DMS153 treated with DMSO at 0.1 percent for 48 hours (cell line): ENCODE measurements around the gene PRR12.
A peak's percentile ranks its signal among the peaks of the same experiment; 100 is the strongest.
"Not testable (repeated sequence)": the region's sequence is repeated elsewhere in the genome, so short reads cannot be mapped to it uniquely, and the experiment has no call there.

Experiments used
- DNase-seq: peaks from one replicate; lab custom pipeline; 2025; ENCODE audit not compliant: unreplicated experiment; lab: John Stamatoyannopoulos, UW

The PRR12 gene

GRCh38 chr19:49614096-49614833 is 23.3 kb downstream of the PRR12 start:
- DNase-seq: no peak

GRCh38 chr19:49615861-49616260 is 24.9 kb downstream of the PRR12 start:
- DNase-seq: no peak

GRCh38 chr19:49616532-49616931 is 25.6 kb downstream of the PRR12 start:
- no peak for DNase-seq

DNA sequence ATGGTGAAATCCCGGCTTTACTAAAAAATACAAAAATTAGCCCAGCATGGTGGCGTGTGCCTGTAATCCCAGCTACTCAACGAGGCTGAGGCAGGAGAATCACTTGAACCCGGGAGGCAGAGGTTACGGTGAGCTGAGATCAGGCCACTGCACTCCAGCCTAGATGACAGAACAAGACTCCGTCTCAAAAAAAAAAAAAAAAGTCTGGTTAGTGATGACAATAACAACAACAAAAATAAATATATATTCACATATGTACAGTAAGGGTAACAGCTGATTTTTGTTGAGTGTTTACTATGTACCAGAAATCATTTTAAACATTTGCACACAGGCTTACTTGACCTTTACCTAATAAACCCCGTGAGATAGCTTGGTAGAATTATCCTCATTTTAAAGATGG is 26.0 kb downstream of the PRR12 start:
- DNase-seq: no peak

- DNase-seq: not testable (repeated sequence)
Observed at GRCh38 chr19:49617860-49618259, 26.9 kb downstream of the PRR12 start.

- DNase-seq: no peak
Observed at GRCh38 chr19:49624967-49625910, 34.3 kb downstream of the PRR12 start.

GRCh38 chr19:49626226-49626625 is 35.2 kb downstream of the PRR12 start:
- DNase-seq: no peak

DNA sequence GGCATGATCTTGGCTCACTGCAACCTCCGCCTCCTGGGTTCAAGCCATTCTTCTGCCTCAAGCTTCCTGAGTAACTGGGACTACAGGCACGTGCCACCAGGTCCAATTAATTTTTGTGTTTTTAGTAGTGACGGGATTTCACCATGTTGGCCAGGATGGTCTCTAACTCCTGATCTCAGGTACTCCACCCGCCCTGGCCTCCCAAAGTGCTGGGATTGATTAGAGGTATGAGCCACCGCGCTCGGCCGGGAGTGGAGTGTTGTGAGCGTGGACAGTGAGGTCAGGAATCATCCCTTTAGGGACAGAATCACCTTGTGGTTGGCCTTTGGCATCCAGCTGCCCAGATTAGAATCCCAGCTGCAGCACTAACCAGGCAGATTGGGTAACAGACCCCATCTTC is 38.7 kb downstream of the PRR12 start:
- no peak for DNase-seq

GRCh38 chr19:49631014-49631588 is 40.1 kb downstream of the PRR12 start:
- DNase-seq: no peak

DNA sequence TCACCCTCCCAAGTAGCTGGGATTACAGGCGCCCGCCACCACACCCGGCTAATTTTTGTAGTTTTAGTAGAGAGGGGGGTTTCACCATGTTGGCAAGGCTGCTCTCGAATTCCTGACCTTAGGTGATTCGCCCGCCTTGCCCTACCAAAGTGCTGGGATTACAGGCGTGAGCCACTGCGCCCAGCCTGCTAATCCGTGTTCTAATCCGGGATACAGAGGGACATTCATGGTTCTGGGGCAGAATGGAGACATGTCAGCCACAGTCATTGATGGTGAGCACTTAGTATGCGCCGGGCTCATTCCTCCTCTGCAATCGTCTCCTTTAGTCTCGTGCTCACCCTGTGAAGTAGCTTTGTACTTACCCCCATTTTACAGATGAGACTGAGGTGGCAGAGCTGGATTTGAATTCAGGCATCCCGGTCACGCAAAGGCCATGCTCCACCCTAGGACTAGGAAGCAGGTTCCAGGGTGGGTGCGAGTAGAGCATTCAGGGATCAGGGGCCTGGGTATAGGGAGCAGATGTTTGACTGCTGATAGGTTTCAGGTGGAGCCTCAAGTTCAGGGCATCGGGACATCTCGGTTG is 40.7 kb downstream of the PRR12 start:
- no peak for DNase-seq

GRCh38 chr19:49632576-49632975 is 41.6 kb downstream of the PRR12 start:
- DNase-seq: no peak

- DNase-seq: not testable (repeated sequence)
Observed at GRCh38 chr19:49633273-49633672, 42.3 kb downstream of the PRR12 start.

DNA sequence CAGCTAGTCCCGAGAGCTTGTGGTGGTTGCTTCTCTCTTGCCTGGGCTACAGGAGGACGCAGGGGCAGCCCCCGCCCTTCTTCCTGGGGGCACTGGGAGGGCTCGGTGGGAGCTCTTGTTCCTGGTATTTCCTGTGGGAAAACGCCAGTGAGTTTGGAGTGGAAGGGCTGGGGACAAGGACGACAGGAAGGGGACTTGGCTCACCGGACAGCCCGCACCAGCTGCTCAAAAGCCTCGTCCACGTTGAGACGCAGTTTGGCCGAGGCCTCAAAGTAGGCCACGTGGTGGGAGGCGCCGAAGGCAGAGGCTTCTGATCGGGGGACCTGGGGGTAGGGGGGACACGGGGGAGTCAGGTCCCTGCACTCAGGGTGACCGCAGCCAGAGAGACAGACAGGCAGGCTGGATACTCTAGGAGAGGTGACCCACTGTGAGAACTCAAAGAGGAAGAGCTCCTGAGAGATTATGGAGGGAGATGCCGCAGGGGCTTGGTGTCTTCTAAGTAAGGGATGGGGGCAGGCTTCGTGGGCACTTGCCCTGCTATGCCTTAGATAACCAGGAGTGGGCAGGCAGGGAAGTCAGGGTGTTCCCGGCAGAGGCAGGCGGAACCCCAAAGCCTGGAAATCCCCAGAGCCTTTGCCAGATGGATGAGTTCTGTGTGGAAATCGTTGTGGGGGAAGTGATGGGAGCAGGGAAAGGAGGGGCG is 44.7 kb downstream of the PRR12 start:
- DNase-seq: no peak

DNA sequence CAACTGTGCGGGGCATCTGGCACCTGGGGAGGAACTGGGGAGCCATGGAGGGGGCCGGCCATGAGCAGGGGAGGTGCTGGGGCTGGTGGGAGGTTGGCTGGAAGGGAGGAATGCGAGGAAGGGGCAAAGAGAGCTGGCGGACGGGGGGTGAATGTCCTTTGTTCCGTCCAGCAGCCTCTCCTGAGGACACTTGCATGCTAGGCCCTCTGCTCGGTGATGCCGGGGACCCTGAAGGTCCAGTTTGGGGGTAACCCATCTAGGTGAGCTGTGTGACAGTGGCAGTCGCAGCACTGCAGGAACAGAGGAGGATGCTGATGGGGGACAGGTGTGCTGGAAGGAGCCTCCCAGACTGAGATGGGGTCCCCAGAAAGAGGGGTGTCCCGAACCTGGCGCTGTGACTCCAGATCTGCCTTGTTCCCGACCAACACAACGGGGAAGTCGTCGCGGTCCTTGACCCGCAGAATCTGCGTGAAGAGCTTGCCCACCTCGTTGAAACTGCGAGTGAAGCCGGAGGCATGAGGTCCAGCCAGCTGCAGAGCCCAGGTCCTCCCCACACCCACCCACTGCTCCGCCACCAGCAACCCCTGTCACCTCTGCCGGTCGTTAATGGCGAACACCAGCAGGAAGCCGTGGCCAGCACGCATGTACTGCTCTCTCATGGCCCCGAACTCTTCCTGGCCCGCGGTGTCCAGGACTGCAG is 45.4 kb downstream of the PRR12 start:
- DNase-seq: no peak

DNA sequence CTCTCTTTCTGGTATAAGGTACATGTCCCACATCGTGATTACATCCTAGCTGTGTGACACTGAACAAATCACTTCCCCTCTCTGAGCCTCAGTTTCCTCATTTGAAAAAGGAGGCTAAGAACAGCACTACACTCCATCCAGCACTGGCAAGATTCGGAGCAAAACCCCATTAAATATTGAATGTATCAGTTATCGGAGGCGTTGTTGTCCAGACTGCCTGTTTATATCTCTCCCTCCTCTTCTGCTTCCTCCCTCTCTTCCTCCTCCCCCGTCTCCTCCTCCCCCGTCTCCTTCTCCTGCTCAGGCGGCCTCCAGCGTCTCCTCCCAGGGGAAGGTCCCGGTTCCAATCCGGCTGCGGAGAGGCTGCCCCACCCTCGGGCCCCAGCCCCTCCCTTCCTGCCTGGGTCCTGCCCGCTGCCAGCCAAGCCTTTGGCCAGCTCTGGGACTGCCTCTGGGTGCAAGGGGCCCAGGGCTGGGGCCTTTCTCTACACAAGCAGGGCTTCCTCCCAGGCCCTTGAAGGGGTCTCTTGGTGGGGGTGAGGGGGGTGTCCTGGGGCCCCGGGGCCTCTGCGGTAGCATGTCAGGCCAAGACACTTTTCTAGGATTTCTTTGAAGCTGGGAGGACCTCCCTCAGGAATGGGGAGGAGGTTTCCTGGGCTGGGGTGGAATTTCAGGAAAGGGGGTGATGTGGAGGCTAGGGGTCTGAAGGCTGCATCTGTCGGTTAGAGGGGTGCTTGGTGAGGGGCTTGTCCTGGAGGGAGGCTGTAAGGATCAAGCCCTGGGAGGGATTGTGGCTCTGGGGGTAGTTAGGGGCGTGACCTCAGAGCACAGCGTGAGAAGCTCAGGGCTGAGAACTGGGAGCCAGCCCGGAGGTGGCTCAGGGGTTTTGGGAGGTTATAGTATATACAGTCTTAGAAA is 47.1 kb downstream of the PRR12 start:
- DNase-seq: no peak

- no peak for DNase-seq
Observed at GRCh38 chr19:49639401-49640112, 48.6 kb downstream of the PRR12 start.

- DNase-seq: peak; percentile 100
Observed at GRCh38 chr19:49640113-49640898, 49.3 kb downstream of the PRR12 start, which contains the start of gene RRAS. TSS of gene RRAS (minus strand) at chr19:49640143. CDS start at chr19:49640098, 45 bp downstream.
